AG04450 (cell line): ENCODE measurements around the gene PHKA1. TPM values are rescaled to one million over a fixed set of nuclear protein-coding genes. Genes with fewer than 3 reads are reported as not detected.
"Not testable (repeated sequence)": the region's sequence is repeated elsewhere in the genome, so short reads cannot be mapped to it uniquely, and the experiment has no call there.

ENCODE experiments used
- CTCF ChIA-PET: fragments of 300-600, 350-600 bp; formaldehyde crosslinking; extraction: SDS; loops from one replicate; lab custom pipeline; 2022; ENCODE audit warnings: antibody characterized with exemption, inconsistent platforms; lab: Charles Lee
- POLR2A ChIA-PET: fragments of 350-600 bp; formaldehyde crosslinking; extraction: SDS; loops from one replicate; lab custom pipeline; 2021; ENCODE audit warnings: antibody characterized with exemption, inconsistent platforms; lab: Yijun Ruan, JAX
- DNase-seq: peaks from one replicate; pipeline ENCODE4 v3.0.0-alpha.2; 2011; ENCODE audit warnings: low read depth, low spot score
- H3K27ac ChIP-seq: one replicate; pipeline ENCODE4 v1.5.1; 2012; ENCODE audit warnings: low read depth, low read length, control low read depth
- H3K27me3 ChIP-seq: one replicate; pipeline ENCODE4 v1.6.0; 2012; ENCODE audit warnings: low read length; ENCODE audit not compliant: control insufficient read depth, insufficient read depth
- H3K4me3 ChIP-seq: 2 replicates; pipeline ENCODE4 v1.5.1; 2011; ENCODE audit warnings: mild to moderate bottlenecking, low read depth, low read length, control low read depth
- H3K9me3 ChIP-seq: 2 replicates; pipeline ENCODE4 v1.5.1; 2012; ENCODE audit warnings: low read length; ENCODE audit not compliant: control insufficient read depth, insufficient read depth
- CTCF ChIP-seq: IDR thresholded peaks from 2 replicates; pipeline ENCODE4 v1.5.1; 2011; ENCODE audit warnings: low read depth, low read length, control low read depth, inconsistent platforms
- polyA plus RNA-seq: library from polyadenylated mRNA; depleted of rRNA; stranded (reverse); fragments of >200 nt; gene quantifications from 2 replicates; pipeline ENCODE4 v1.2.3, GENCODE V29; 2011

Gene PHKA1
- polyA plus RNA-seq, 1 experiment: 4.9 TPM

- ChIA-PET CTCF (no interaction called here), POLR2A (no interaction called here)
- no peak for DNase-seq
- no peaks in the 10 kb centered on the region for H3K9me3 ChIP-seq
- H3K27ac ChIP-seq: no peak overlapping the region
- no peak for TF ChIP-seq CTCF
- H3K27me3 ChIP-seq: no peaks in the 10 kb centered on the region
- no peak overlapping the region for H3K4me3 ChIP-seq
Observed at GRCh38 chrX:72685810-72686456, 28.2 kb downstream of the PHKA1 start.

GRCh38 chrX:72685018-72685417 lies 29.1 kb downstream of the PHKA1 start:
- Histone ChIP-seq H3K27me3 (no peaks in the 10 kb centered on the region), H3K27ac (no peak overlapping the region), H3K9me3 (no peaks in the 10 kb centered on the region), H3K4me3 (no peak overlapping the region)
- no peak for DNase-seq
- TF ChIP-seq CTCF: no peak
- ChIA-PET CTCF (no interaction called here), POLR2A (no interaction called here)

- H3K27ac ChIP-seq: no peak overlapping the region
- no peak for TF ChIP-seq CTCF
- no peaks in the 10 kb centered on the region for H3K27me3 ChIP-seq
- ChIA-PET CTCF (no interaction called here), POLR2A (no interaction called here)
- no peaks in the 10 kb centered on the region for H3K9me3 ChIP-seq
- no peak overlapping the region for H3K4me3 ChIP-seq
- DNase-seq: no peak
Observed at GRCh38 chrX:72683631-72684030, 30.5 kb downstream of the PHKA1 start.

- TF ChIP-seq CTCF: no peak
- ChIA-PET CTCF (no interaction called here), POLR2A (no interaction called here)
- no peaks in the 10 kb centered on the region for H3K9me3 ChIP-seq
- H3K27me3 ChIP-seq: no peaks in the 10 kb centered on the region
- no peak for DNase-seq
- H3K27ac ChIP-seq: no peak overlapping the region
- no peak overlapping the region for H3K4me3 ChIP-seq
Observed at GRCh38 chrX:72676465-72676864, 37.6 kb downstream of the PHKA1 start.

GRCh38 chrX:72673951-72674350 lies 40.2 kb downstream of the PHKA1 start:
- H3K4me3 ChIP-seq, H3K27me3 ChIP-seq, H3K9me3 ChIP-seq, CTCF ChIA-PET, H3K27ac ChIP-seq, DNase-seq, POLR2A ChIA-PET: not testable (repeated sequence)

GRCh38 chrX:72669508-72669907 lies 44.6 kb downstream of the PHKA1 start:
- DNase-seq, H3K27me3 ChIP-seq, CTCF ChIA-PET, POLR2A ChIA-PET, H3K4me3 ChIP-seq, H3K27ac ChIP-seq, H3K9me3 ChIP-seq: not testable (repeated sequence)
